ENCODE data around the gene DDTL.
A peak's percentile ranks its signal among the peaks of the same experiment; 100 is the strongest.
"Not testable (repeated sequence)": the region's sequence is repeated elsewhere in the genome, so short reads cannot be mapped to it uniquely, and the experiment has no call there.

Gene DDTL

GRCh38 chr22:23966568-23966967 is at the start of gene DDTL:
TSS of gene DDTL (plus strand) at chr22:23966888. CDS start at chr22:23966915, 27 bp downstream.
- DNase-seq: not testable (repeated sequence)

- DNase-seq: not testable (repeated sequence)
These were observed 46.4 kb upstream of the DDTL start for GRCh38 chr22:23920267-23920611.

- DNase-seq: not testable (repeated sequence)
These were observed 45.0 kb upstream of the DDTL start for GRCh38 chr22:23921586-23922201.

GRCh38 chr22:23922921-23923320 is 43.8 kb upstream of the DDTL start:
- DNase-seq: no peak

- no peak for DNase-seq
These were observed 41.6 kb upstream of the DDTL start for GRCh38 chr22:23925020-23925606.

GRCh38 chr22:23926561-23926960 is 40.1 kb upstream of the DDTL start:
- no peak for DNase-seq

GRCh38 chr22:23938328-23939016 is 28.2 kb upstream of the DDTL start:
- DNase-seq: peak; percentile 56

- DNase-seq: no peak
These were observed 27.7 kb upstream of the DDTL start for GRCh38 chr22:23939017-23939357.

- not testable (repeated sequence) for DNase-seq
These were observed 26.5 kb upstream of the DDTL start for GRCh38 chr22:23940166-23940565.

- peak; percentile 72 for DNase-seq
These were observed 19.3 kb upstream of the DDTL start for GRCh38 chr22:23947391-23947790.

- DNase-seq: not testable (repeated sequence)
These were observed 16.9 kb upstream of the DDTL start for GRCh38 chr22:23949764-23950163.

- DNase-seq: not testable (repeated sequence)
These were observed 15.3 kb upstream of the DDTL start for GRCh38 chr22:23951383-23951782.

- DNase-seq: not testable (repeated sequence)
These were observed 13.8 kb upstream of the DDTL start for GRCh38 chr22:23952794-23953405.

GRCh38 chr22:23953485-23953884 is 13.2 kb upstream of the DDTL start:
- DNase-seq: not testable (repeated sequence)

- not testable (repeated sequence) for DNase-seq
These were observed 12.3 kb upstream of the DDTL start for GRCh38 chr22:23954193-23954990.

GRCh38 chr22:23954991-23955305 is 11.7 kb upstream of the DDTL start:
- DNase-seq: not testable (repeated sequence)

- not testable (repeated sequence) for DNase-seq
These were observed 10.8 kb upstream of the DDTL start for GRCh38 chr22:23955886-23956285.

GRCh38 chr22:23956301-23956900 is 10.3 kb upstream of the DDTL start:
- DNase-seq: peak; percentile 87

- not testable (repeated sequence) for DNase-seq
These were observed 5.5 kb upstream of the DDTL start, which contains the start of gene GSTT2B for GRCh38 chr22:23961084-23961771. TSS of gene GSTT2B (minus strand) at chr22:23961195. CDS start at chr22:23961131, 64 bp downstream.

- not testable (repeated sequence) for DNase-seq
These were observed 594 bp upstream of the DDTL start for GRCh38 chr22:23966094-23966493.

- no peak for DNase-seq
These were observed 2.4 kb downstream of the DDTL start for GRCh38 chr22:23969071-23969470.

GRCh38 chr22:23970201-23970641 is 3.5 kb downstream of the DDTL start:
- no peak for DNase-seq
